ENCODE results near the gene SUMO1.

The SUMO1 gene

DNA sequence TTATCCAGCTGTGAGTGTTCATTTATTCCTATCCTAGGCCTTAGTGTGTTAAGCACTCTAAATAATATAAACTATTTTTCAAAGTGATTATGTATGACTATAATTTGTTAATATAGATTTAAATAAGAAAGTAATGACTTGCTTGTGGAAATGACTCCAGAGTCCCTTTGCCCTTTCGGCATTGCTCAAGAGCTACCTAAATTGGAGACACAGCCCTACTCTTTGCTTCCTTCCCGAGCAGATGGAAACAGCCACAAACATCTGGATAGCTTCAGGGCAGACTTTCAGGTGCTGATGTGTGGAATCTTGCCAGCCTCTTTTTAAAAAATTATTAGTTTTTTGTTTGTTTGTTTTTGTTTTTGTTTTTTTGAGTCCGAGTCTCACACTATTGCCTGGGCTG, 44.0 kb downstream of the SUMO1 start:
- TF ChIP-seq, protein P1, sequence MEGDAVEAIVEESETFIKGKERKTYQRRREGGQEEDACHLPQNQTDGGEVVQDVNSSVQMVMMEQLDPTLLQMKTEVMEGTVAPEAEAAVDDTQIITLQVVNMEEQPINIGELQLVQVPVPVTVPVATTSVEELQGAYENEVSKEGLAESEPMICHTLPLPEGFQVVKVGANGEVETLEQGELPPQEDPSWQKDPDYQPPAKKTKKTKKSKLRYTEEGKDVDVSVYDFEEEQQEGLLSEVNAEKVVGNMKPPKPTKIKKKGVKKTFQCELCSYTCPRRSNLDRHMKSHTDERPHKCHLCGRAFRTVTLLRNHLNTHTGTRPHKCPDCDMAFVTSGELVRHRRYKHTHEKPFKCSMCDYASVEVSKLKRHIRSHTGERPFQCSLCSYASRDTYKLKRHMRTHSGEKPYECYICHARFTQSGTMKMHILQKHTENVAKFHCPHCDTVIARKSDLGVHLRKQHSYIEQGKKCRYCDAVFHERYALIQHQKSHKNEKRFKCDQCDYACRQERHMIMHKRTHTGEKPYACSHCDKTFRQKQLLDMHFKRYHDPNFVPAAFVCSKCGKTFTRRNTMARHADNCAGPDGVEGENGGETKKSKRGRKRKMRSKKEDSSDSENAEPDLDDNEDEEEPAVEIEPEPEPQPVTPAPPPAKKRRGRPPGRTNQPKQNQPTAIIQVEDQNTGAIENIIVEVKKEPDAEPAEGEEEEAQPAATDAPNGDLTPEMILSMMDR (IDR thresholded peaks at IDR 0.05; ENCODE audit: low read depth, low read length): no peak

DNA sequence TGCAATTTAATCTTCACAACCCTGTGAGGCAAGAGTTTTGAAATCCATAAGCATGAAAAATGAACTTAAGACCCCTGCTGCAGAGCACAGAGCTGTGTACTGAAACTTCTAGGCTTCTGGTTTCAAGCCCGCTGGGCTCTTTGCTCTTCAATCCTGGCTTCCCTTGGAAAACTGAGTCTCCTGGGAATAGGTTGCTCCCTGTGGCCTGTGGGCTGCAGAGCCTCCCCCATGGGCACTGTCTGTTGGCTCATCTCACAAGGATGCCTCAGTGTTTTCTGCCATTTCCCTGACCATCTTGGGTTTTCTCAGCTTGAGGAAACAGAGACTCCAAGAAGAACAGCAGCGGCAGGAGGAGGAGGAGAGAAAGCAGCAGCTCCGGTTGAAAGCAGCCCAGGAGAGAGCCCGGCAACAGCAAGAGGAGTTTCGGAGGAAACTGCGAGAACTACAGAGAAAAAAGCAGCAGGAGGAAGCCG, 44.5 kb downstream of the SUMO1 start:
- TF ChIP-seq, protein P1 (IDR thresholded peaks at IDR 0.05; ENCODE audit: low read depth, low read length): no peak
- DNase-seq (ENCODE audit: extremely low read depth, low read depth): no peak

More for the DNA sequence above, 44.0 kb downstream of the SUMO1 start:
- no peak for DNase-seq (ENCODE audit: extremely low read depth, low read depth)

DNA sequence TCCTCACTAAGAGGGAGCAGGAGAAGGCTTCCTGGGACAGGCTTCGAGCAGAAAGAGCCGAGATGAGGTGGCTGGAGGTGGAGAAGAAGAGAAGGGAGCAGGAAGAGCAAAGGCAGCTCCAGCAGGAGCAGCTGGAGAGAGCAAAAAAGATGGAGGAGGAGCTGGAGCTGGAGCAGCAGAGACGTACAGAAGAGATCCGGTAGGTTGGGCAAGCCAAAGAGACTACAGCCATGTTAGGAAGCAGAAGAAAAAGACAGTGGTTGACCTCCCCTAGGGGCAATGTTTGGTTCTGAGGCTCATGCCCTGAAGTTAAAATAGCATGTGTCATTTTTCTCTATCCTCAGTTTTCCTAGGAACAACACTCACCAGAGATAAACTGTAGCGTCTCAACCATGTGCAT, 45.1 kb downstream of the SUMO1 start:
- no peak for DNase-seq (ENCODE audit: extremely low read depth, low read depth)
- TF ChIP-seq, protein P1 (IDR thresholded peaks at IDR 0.05; ENCODE audit: low read depth, low read length): no peak

DNA sequence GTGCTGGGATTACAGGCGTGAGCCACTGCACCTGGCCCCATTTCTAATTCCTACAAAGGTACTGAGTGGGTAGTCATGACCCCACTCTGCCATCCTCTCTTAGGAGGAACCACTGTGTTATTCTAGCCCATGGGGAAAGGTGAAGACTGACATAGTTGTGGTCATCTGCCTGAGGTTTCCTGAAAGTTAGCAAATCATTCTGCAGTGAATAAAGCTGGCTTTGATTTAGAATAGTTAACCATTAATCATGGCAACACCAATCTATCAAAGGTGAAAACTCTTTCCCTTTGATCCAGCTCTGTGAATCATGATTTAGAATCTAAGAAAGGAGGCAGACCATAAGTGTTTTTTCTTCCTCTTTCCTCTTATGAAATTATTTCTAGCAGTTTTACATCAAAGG, 50.8 kb downstream of the SUMO1 start:
- DNase-seq (ENCODE audit: extremely low read depth, low read depth): no peak
- TF ChIP-seq, protein P1 (IDR thresholded peaks at IDR 0.05; ENCODE audit: low read depth, low read length): no peak

DNA sequence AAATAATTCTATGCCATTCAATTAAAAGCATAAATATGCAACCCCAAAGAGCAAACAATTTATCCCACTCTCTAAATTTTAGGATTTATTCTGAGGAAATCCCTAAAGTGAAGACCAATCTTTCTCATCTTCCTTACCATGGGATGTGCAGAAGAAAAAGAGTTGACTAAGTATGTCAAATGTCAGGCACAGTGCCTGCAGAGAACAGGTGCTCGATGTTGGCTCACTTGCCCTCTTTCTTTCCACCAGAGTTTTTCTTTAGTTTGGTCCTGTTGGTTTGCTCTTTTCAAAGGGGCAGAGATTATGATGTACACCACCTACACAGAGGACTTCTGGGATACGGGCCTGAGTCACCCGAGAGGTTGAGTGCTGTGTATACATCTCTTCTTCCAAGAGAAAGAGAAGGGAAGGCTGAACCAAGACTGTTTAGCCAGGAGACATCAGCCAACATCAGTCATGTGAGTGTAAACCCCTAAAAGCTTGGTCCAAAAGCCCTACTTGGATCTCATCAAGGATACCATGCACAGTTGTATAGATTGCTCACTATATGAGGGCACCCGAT, 51.7 kb downstream of the SUMO1 start:
- TF ChIP-seq, protein P1 (IDR thresholded peaks at IDR 0.05; ENCODE audit: low read depth, low read length): no peak
- no peak for DNase-seq (ENCODE audit: extremely low read depth, low read depth)

DNA sequence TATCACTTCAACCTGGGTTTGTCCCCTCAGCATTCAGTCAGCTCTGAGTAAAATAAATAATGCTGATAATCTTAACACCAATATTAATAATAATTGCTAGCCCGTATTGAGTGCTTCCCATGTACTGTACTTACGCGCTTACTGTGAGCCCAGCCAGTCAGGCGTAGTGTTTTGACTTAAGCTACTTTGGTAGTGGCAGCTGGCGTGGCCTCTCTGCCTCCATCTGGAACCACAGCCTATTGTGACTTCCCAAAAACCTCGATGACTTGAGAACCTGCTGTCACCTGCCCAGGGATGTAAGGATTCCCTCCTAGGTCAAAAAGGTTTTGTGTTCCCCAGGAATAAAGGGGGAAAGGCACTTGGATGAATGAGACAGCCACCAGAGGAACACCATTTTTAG, 53.2 kb downstream of the SUMO1 start:
- TF ChIP-seq, protein P1 (IDR thresholded peaks at IDR 0.05; ENCODE audit: low read depth, low read length): no peak
- DNase-seq (ENCODE audit: extremely low read depth, low read depth): no peak

DNA sequence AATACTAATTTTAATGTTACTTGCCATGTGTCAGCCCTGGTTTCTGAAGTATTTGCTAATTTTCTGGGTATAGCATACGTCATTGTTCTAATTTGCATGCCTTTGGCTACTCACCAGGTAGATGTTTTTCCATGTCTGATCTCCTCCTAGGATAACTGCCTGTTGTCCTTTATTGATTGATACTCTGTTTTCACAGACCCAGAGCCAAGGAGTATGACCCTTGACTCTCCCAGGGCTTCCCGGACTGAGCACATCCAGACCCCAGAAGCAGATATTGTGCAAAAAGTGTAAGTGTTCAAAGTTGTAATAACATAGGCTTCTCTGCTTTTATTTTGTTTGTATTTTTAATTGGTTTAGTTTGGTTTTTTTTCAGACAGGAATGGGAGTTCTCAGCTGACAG, 53.8 kb downstream of the SUMO1 start:
- TF ChIP-seq, protein P1 (IDR thresholded peaks at IDR 0.05; ENCODE audit: low read depth, low read length): no peak
- DNase-seq (ENCODE audit: extremely low read depth, low read depth): no peak
